Caco-2 (cell line): ENCODE results near the gene SELENOO. TPM values are rescaled to one million over a fixed set of nuclear protein-coding genes. Genes with fewer than 3 reads are reported as not detected.

Experiments
- BruUV-seq: library from RNA; stranded (reverse); fragments of 400-500 nt; replicated peaks from 2 replicates; lab custom pipeline; 2021; lab: Mats Ljungman, UMichigan
- CTCF ChIA-PET: fragments of 300-600 bp; sonication (Branson Sonifier 250); formaldehyde crosslinking; loops from one replicate; lab custom pipeline; 2022; ENCODE audit warnings: antibody characterized with exemption; lab: Charles Lee
- POLR2A ChIA-PET: fragments of 300-600 bp; sonication (Branson Sonifier 250); formaldehyde crosslinking; loops from one replicate; lab custom pipeline; 2022; ENCODE audit warnings: antibody characterized with exemption; lab: Charles Lee
- DNase-seq, 2 experiments: peaks; one replicate each; pipeline versions ENCODE4 v3.0.0 to v3.0.0-alpha.2; 2020 to 2022
- H3K27me3 ChIP-seq: replicated peaks from 2 replicates; pipeline ENCODE4 v1.6.0; 2011; ENCODE audit warnings: low read length; ENCODE audit not compliant: control insufficient read depth, insufficient read depth
- H3K36me3 ChIP-seq: 2 replicates; pipeline ENCODE4 v1.5.1; 2011; ENCODE audit warnings: low read length; ENCODE audit not compliant: control insufficient read depth, insufficient read depth
- H3K4me1 ChIP-seq: fragments of 250-450 bp; sonication (Bioruptor Pico); 2 replicates; pipeline ENCODE4 v1.5.1; 2020; ENCODE audit warnings: mild to moderate bottlenecking
- H3K4me3 ChIP-seq: 2 replicates; pipeline ENCODE4 v1.5.1; 2011; ENCODE audit warnings: low read depth, mild to moderate bottlenecking, control low read depth, low read length
- H3K9me3 ChIP-seq: fragments of 250-450 bp; sonication (Bioruptor Pico); 2 replicates; pipeline ENCODE4 v1.5.1; 2020; ENCODE audit warnings: mild to moderate bottlenecking, moderate library complexity
- H3K27ac Mint-ChIP-seq: one replicate; pipeline ENCODE4 v1.8.0; 2022; ENCODE audit warnings: mixed read lengths; ENCODE audit not compliant: unreplicated experiment
- H3K27me3 Mint-ChIP-seq: one replicate; pipeline ENCODE4 v1.8.0; 2022; ENCODE audit warnings: mixed read lengths; ENCODE audit not compliant: insufficient read depth, unreplicated experiment
- H3K36me3 Mint-ChIP-seq: one replicate; pipeline ENCODE4 v1.8.0; 2022; ENCODE audit warnings: mild to moderate bottlenecking, mixed read lengths; ENCODE audit not compliant: insufficient read depth, unreplicated experiment
- H3K4me1 Mint-ChIP-seq: one replicate; pipeline ENCODE4 v1.8.0; 2022; ENCODE audit warnings: low read depth, mixed read lengths; ENCODE audit not compliant: unreplicated experiment
- H3K4me3 Mint-ChIP-seq: one replicate; pipeline ENCODE4 v1.8.0; 2022; ENCODE audit warnings: mild to moderate bottlenecking, moderate library complexity, mixed read lengths; ENCODE audit not compliant: unreplicated experiment
- H3K9me3 Mint-ChIP-seq: one replicate; pipeline ENCODE4 v1.8.0; 2022; ENCODE audit warnings: mixed read lengths; ENCODE audit not compliant: unreplicated experiment
- intact Hi-C: fragments of 100-400 bp; cut with micrococcal nuclease; formaldehyde crosslinking; loops from one replicate; pipeline ENCODE4 v1.10.0; 2022; ENCODE audit not compliant: unreplicated experiment
- total RNA-seq: library from RNA; stranded (reverse); gene quantifications from 2 replicates; pipeline ENCODE4 v1.2.3, GENCODE V29; 2022
- TF ChIP-seq, protein P1 (sequence below), 2 experiments: fragments of 200-600 bp in 1 of 2; IDR thresholded peaks; 1 replicate in 1 of 2; 2 replicates in 1 of 2; pipeline versions ENCODE4 v1.5.1 to v1.8.0; 2011 to 2022; ENCODE audit warnings: antibody characterized with exemption in 1 of 2, control low read depth in 1 of 2, inconsistent platforms in 1 of 2, low read depth in 1 of 2, low read length in 1 of 2, mild to moderate bottlenecking in 1 of 2, moderate library complexity in 1 of 2; ENCODE audit not compliant: insufficient read depth in 1 of 2, severe bottlenecking in 1 of 2, unreplicated experiment in 1 of 2

SELENOO gene
- total RNA-seq, 1 experiment from 2014 or later: 29.3 TPM

DNA sequence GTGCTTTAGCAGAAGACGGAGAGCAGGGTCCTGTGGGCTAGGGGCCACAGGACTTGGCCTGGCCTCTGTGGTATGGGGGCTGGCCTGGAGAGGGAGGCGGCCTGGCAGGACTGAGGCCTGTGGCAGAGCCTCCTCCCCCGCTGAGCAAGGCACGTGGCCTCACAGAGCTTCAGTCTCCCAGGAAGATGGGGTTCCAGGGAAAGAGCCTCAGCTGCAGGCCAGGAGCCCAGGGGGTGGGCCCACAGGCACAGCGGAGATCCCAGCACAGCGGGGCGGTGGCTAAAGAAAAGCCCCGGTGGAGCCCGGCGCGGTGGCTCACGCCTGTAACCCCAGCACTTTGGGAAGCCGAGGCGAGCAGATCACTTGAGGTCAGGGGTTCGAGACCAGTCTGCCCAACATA, 58.5 kb downstream of the SELENOO start:
- Histone ChIP-seq H3K36me3 (no peaks in the 10 kb centered on the region), H3K4me3 (no peak overlapping the region), H3K9me3 (no peaks in the 10 kb centered on the region), H3K27me3 (no peaks in the 10 kb centered on the region), H3K4me1 (peaks cover 11% of the 10 kb centered on the region; the same call in 1 of the 2 replicates)
- BruUV-seq: no TSS peak
- Mint-ChIP-seq H3K9me3 (no peaks in the 10 kb centered on the region), H3K27me3 (no peaks in the 10 kb centered on the region), H3K4me3 (peak overlapping the region; percentile 61), H3K36me3 (peaks cover 5% of the 10 kb centered on the region), H3K4me1 (no peaks in the 10 kb centered on the region), H3K27ac (no peak overlapping the region)
- CTCF ChIA-PET: no interaction called here
- POLR2A ChIA-PET: no interaction called here
- TF ChIP-seq, protein P1, sequence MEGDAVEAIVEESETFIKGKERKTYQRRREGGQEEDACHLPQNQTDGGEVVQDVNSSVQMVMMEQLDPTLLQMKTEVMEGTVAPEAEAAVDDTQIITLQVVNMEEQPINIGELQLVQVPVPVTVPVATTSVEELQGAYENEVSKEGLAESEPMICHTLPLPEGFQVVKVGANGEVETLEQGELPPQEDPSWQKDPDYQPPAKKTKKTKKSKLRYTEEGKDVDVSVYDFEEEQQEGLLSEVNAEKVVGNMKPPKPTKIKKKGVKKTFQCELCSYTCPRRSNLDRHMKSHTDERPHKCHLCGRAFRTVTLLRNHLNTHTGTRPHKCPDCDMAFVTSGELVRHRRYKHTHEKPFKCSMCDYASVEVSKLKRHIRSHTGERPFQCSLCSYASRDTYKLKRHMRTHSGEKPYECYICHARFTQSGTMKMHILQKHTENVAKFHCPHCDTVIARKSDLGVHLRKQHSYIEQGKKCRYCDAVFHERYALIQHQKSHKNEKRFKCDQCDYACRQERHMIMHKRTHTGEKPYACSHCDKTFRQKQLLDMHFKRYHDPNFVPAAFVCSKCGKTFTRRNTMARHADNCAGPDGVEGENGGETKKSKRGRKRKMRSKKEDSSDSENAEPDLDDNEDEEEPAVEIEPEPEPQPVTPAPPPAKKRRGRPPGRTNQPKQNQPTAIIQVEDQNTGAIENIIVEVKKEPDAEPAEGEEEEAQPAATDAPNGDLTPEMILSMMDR (IDR thresholded peaks at IDR 0.05; ENCODE audit: insufficient read depth in 1 of 2, low read depth in 1 of 2, low read length in 1 of 2, severe bottlenecking in 1 of 2, unreplicated experiment in 1 of 2): no peak
- intact Hi-C loops: no loop called here
- DNase-seq: no peak

DNA sequence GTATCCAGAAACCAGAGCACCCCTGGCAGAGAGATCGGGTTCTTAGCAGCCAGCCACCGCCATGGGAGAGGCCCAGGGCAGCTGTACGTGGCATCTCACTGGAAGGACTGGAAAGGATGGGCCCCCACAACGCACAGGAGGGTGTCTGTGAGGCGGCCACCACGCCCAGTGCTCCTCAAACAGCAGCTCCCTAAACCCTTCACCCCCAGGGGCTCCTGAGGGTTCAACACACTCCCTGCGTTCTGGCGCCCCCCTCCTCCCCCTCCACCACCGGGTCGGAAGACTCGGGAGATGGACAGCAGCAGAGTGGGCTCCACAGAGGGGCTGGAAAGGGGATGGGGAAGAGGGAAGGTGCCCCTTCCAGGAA, 59.6 kb downstream of the SELENOO start:
- Mint-ChIP-seq H3K4me1 (no peaks in the 10 kb centered on the region), H3K4me3 (peak overlapping the region; percentile 61), H3K27me3 (no peaks in the 10 kb centered on the region), H3K27ac (no peak overlapping the region), H3K9me3 (no peaks in the 10 kb centered on the region), H3K36me3 (peaks cover 5% of the 10 kb centered on the region)
- H3K4me3 ChIP-seq: peak overlapping the region; percentile 44
- H3K27me3 ChIP-seq: no peaks in the 10 kb centered on the region
- BruUV-seq: TSS peak; percentile 26
- CTCF ChIA-PET: interaction anchor here (1.2 kb wide), 1 partner anchor 8 kb away, joined by 6 read pairs; no protein-coding TSS in a partner anchor
- POLR2A ChIA-PET: interaction anchor here (1.3 kb wide), 1 partner anchor 9 kb away, joined by 4 read pairs; the partner anchor contains the start of gene HDAC10
- H3K9me3 ChIP-seq: no peaks in the 10 kb centered on the region
- peaks cover 11% of the 10 kb centered on the region; the same call in 1 of the 2 replicates for H3K4me1 ChIP-seq
- no peak for DNase-seq
- TF ChIP-seq, protein P1 (IDR thresholded peaks at IDR 0.05; ENCODE audit: insufficient read depth in 1 of 2, low read depth in 1 of 2, low read length in 1 of 2, severe bottlenecking in 1 of 2, unreplicated experiment in 1 of 2): no peak
- H3K36me3 ChIP-seq: no peaks in the 10 kb centered on the region
- intact Hi-C loops: no loop called here

DNA sequence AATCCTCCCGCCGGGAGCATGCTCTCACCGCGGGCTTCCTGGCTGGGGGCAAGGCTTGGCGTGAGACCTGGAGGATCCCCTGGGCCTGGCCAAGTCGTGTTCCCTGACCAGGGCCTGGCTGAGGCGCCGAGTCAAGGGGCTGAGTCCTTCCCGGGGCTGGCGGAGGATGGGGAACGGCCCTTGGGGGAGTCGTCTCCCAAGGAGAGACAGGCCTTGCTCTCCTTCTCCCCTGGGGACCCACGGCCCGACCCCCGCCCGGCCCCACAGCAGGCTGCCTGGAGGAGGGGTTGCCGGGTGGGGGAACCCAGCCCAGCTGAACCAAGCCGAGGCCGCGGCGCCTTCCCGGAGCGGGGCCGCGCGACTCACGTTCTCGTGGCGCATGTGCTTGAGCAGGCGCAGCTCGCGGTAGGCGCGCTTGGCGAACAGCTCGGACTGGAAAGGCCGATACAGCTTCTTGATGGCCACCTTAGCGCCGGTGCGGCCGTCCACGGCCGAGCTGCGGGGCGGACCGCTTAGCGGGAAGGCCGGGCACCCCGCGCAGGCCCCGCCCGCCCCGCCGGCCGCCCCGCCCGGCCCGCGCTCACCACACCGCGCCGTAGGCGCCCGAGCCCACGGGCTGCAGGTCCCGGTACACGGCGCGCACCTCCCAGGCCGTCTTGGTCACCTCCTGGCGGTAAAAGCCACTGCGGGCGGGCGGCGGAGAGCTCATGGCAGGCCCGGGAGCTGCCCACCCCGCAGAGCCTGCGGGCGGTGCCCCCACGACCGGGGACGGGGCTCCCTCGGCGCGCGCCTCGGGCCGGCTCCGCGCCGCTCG, 60.2 kb downstream of the SELENOO start:
- no peaks in the 10 kb centered on the region for H3K9me3 ChIP-seq
- ChIA-PET POLR2A (interaction anchor here (1.3 kb wide), 1 partner anchor 10 kb away, joined by 4 read pairs; the partner anchor contains the start of gene HDAC10), CTCF (interaction anchor here (0.7 to 1.2 kb wide), 2 partner anchors 9 to 264 kb away, joined by 4 to 6 read pairs; partner anchors contain the start of gene SCO2)
- no peak overlapping the region for H3K27ac Mint-ChIP-seq
- no peaks in the 10 kb centered on the region for H3K4me1 Mint-ChIP-seq
- TF ChIP-seq, protein P1 (IDR thresholded peaks at IDR 0.05; ENCODE audit: insufficient read depth in 1 of 2, low read depth in 1 of 2, low read length in 1 of 2, severe bottlenecking in 1 of 2, unreplicated experiment in 1 of 2): no peak
- H3K36me3 ChIP-seq: no peaks in the 10 kb centered on the region
- H3K9me3 Mint-ChIP-seq: no peaks in the 10 kb centered on the region
- peaks cover 11% of the 10 kb centered on the region; the same call in 1 of the 2 replicates for H3K4me1 ChIP-seq
- BruUV-seq: no TSS peak
- intact Hi-C loops: no loop called here
- H3K4me3 ChIP-seq: peak overlapping the region; percentile 44
- peaks cover 5% of the 10 kb centered on the region for H3K36me3 Mint-ChIP-seq
- peak in 1 of 2 experiments; percentile 62 for DNase-seq
- H3K4me3 Mint-ChIP-seq: peak overlapping the region; percentile 61
- H3K27me3 ChIP-seq: no peaks in the 10 kb centered on the region
- no peaks in the 10 kb centered on the region for H3K27me3 Mint-ChIP-seq
